Stimulated activated CD8-positive, alpha-beta memory T cell treated with anti-CD3 and anti-CD28 coated beads, Interleukin-12 subunit alpha, Interleukin-12 subunit beta, amount 100 ng/mL, for 1 hour (primary cell): ENCODE results near the gene TMEM253.

Experiments
- DNase-seq: peaks from one replicate; pipeline ENCODE4 v3.0.0-alpha.2; 2020; ENCODE audit warnings: low read depth

The TMEM253 gene

GRCh38 chr14:21105095-21105494 lies 4.2 kb downstream of the TMEM253 start:
- DNase-seq, result no peak

GRCh38 chr14:21106176-21106497 lies 5.3 kb downstream of the TMEM253 start:
- DNase-seq, result no peak

- DNase-seq, result peak; percentile 68
Measured at GRCh38 chr14:21106498-21107282, 5.8 kb downstream of the TMEM253 start.

GRCh38 chr14:21107283-21107800 lies 6.5 kb downstream of the TMEM253 start:
- DNase-seq, result no peak

GRCh38 chr14:21108791-21109190 lies 7.9 kb downstream of the TMEM253 start:
- no peak for DNase-seq

- no peak for DNase-seq
Measured at GRCh38 chr14:21109377-21110138, 8.7 kb downstream of the TMEM253 start.

GRCh38 chr14:21112255-21112654 lies 11.4 kb downstream of the TMEM253 start:
- no peak for DNase-seq

- no peak for DNase-seq
Measured at GRCh38 chr14:21113369-21113768, 12.5 kb downstream of the TMEM253 start.

- no peak for DNase-seq
Measured at GRCh38 chr14:21118933-21119332, 18.1 kb downstream of the TMEM253 start.

- no peak for DNase-seq
Measured at GRCh38 chr14:21120686-21121085, 19.8 kb downstream of the TMEM253 start.

GRCh38 chr14:21121122-21121521 lies 20.3 kb downstream of the TMEM253 start:
- DNase-seq, result no peak

- no peak for DNase-seq
Measured at GRCh38 chr14:21123429-21123828, 22.6 kb downstream of the TMEM253 start.

GRCh38 chr14:21133901-21134300 lies 33.0 kb downstream of the TMEM253 start:
- no peak for DNase-seq

GRCh38 chr14:21136024-21136423 lies 35.2 kb downstream of the TMEM253 start:
- DNase-seq, result no peak

GRCh38 chr14:21142357-21142756 lies 41.5 kb downstream of the TMEM253 start:
- no peak for DNase-seq

- no peak for DNase-seq
Measured at GRCh38 chr14:21145437-21145836, 44.6 kb downstream of the TMEM253 start.

- DNase-seq, result no peak
Measured at GRCh38 chr14:21149641-21150367, 48.9 kb downstream of the TMEM253 start.
